Measurements from ENCODE around the gene TAPBP.
A peak's percentile ranks its signal among the peaks of the same experiment; 100 is the strongest.
"Not testable (repeated sequence)": the region's sequence is repeated elsewhere in the genome, so short reads cannot be mapped to it uniquely, and the experiment has no call there.

Gene TAPBP

GRCh38 chr6:33296797-33297405, 17.0 kb downstream of the TAPBP start:
- no peak for DNase-seq

GRCh38 chr6:33295621-33296369, 18.1 kb downstream of the TAPBP start:
- DNase-seq, result no peak

- DNase-seq, result no peak
Measured at GRCh38 chr6:33294086-33294823, 19.6 kb downstream of the TAPBP start.

GRCh38 chr6:33292996-33293682, 20.7 kb downstream of the TAPBP start:
- DNase-seq, result no peak

- no peak for DNase-seq
Measured at GRCh38 chr6:33290459-33290858, 23.4 kb downstream of the TAPBP start.

GRCh38 chr6:33289784-33290315, 24.0 kb downstream of the TAPBP start:
- DNase-seq, result no peak

GRCh38 chr6:33288921-33289783, 24.7 kb downstream of the TAPBP start, which contains the start of the genes PFDN6 and WDR46:
TSS of gene PFDN6 (plus strand) at chr6:33289601. CDS start at chr6:33289857, 256 bp downstream.
TSS of gene WDR46 (minus strand) at chr6:33289239. CDS start at chr6:33289170, 69 bp downstream.
- DNase-seq, result peak; percentile 53 to 90 (median 73)

GRCh38 chr6:33288141-33288920, 25.5 kb downstream of the TAPBP start:
- no peak for DNase-seq

GRCh38 chr6:33286946-33287914, 26.6 kb downstream of the TAPBP start:
- DNase-seq, result no peak

- DNase-seq, result not testable (repeated sequence)
Measured at GRCh38 chr6:33285214-33285613, 28.7 kb downstream of the TAPBP start.

- no peak for DNase-seq
Measured at GRCh38 chr6:33280539-33280938, 33.3 kb downstream of the TAPBP start.

- DNase-seq, result no peak
Measured at GRCh38 chr6:33279971-33280511, 33.8 kb downstream of the TAPBP start.

- DNase-seq, result no peak
Measured at GRCh38 chr6:33279257-33279695, 34.6 kb downstream of the TAPBP start.

GRCh38 chr6:33278810-33279209, 35.1 kb downstream of the TAPBP start:
- DNase-seq, result no peak

GRCh38 chr6:33278392-33278741, 35.5 kb downstream of the TAPBP start:
- DNase-seq, result no peak

GRCh38 chr6:33277663-33278391, 36.1 kb downstream of the TAPBP start:
- peak in 2 of 5 donors; percentile 24 to 27 for DNase-seq

- DNase-seq, result peak; percentile 50 to 84 (median 60)
Measured at GRCh38 chr6:33276864-33277662, 36.8 kb downstream of the TAPBP start, which contains the start of gene B3GALT4. TSS of gene B3GALT4 (plus strand) at chr6:33277123. CDS start at chr6:33277420, 297 bp downstream.

- DNase-seq, result no peak
Measured at GRCh38 chr6:33276581-33276863, 37.4 kb downstream of the TAPBP start.

Measured in T-helper 1 cell (primary cell).